GM21619 (cell line): ENCODE data around the gene RASSF4.

ENCODE experiments used
- ATAC-seq: cut with Tn5 transposase; IDR thresholded peaks from one replicate; pipeline ENCODE4 v1.9.1; 2021; ENCODE audit not compliant: unreplicated experiment

The RASSF4 gene

GRCh38 chr10:44959247-44960087 is at the start of gene RASSF4:
RASSF4 (plus strand) TSS chr10:44959802; CDS start chr10:44970203, 10,401 bp downstream.
- ATAC-seq = peak; percentile 92

DNA sequence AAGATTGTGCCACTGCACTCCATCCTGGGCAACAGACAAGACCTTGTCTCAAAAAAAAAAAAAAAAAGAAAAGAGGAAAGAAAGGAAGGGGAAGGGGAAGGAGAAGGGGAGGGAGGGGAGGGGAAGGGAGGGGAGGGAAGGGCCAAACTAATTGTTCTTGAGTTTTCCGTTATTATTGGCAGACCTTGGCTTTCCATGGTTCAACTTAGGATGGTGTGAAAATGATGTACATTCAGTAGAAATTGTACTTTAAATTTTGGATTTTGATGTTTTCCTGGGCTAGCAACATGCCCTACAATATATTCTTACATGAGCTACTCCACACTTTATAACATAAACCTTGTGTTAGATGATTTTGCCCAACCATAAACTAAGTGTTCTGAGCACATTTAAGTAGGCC is 49.7 kb upstream of the RASSF4 start:
- ATAC-seq = no peak

- ATAC-seq = no peak
Measured at GRCh38 chr10:44910602-44911001, 49.0 kb upstream of the RASSF4 start.

DNA sequence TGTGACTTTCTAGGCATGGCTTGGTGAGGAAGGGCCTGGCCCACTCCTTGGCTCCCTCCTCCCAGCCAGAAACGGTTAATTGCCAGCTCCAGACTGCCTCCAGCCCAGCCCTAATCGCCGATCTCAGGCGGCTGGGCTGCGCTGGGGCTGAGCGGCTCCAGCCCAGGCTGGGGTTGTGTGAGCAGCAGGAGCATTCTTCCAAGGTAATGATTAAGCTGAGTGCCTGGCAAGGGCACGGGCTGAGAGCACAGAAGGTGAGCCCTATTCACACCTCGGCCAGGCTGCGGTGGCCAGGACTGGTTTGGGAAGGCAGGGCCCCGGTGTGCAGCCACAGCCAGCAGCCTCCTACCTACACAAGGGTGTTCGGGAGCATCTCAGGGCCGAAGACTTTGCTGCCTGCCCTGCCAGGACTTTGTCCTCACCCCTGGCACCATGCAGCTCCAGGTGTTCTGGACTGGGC is 48.5 kb upstream of the RASSF4 start, which contains the start of gene TMEM72:
Gene TMEM72, plus strand, starts transcription at position 257 of the 460 bp plus-strand sequence. Its CDS starts 176 bp downstream, at position 433.
- no peak for ATAC-seq

GRCh38 chr10:44911951-44912350 is 47.7 kb upstream of the RASSF4 start:
- no peak for ATAC-seq

- no peak for ATAC-seq
Measured at GRCh38 chr10:44913350-44914081, 46.1 kb upstream of the RASSF4 start.

GRCh38 chr10:44914891-44915290 is 44.7 kb upstream of the RASSF4 start:
- ATAC-seq = no peak

DNA sequence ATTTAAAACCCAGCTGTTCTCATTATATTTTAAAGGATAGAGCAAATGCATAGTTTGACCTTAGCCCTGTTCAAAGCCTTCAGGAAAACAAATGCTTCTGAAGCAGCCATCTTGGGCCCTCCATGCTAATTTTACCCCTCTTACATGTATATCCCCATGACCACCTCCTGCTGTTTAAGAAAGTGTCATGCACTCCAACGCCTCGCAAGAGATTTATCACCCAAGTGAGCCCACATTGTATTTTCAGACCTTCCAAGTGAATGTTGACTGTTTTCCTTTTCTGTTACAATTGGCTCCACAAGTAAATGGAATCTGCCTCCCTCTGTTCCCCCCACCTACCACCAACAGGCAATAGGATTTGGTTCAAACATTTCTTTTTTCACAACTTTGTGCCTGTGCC is 43.2 kb upstream of the RASSF4 start:
- ATAC-seq = no peak

DNA sequence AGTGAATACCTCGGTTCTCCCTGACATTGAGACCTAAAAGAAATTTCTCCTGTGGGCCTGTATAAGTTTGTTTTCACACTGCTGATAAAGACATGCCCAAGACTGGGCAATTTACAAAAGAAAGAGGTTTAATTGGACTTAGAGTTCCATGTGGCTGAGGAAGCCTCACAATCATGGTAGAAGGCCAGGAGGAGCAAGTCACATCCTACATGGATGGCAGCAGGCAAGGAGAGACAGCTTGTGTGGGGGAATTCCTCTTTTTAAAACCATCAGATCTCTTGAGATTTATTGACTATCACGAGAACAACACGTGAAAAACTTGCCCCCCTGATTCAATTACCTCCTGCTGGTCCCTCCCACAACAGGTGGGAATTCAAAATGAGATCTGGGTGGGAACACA is 41.8 kb upstream of the RASSF4 start:
- no peak for ATAC-seq

- ATAC-seq = no peak
Measured at GRCh38 chr10:44920252-44920651, 39.4 kb upstream of the RASSF4 start.

- ATAC-seq = no peak
Measured at GRCh38 chr10:44921061-44921460, 38.5 kb upstream of the RASSF4 start.

- no peak for ATAC-seq
Measured at GRCh38 chr10:44921506-44921905, 38.1 kb upstream of the RASSF4 start.

- ATAC-seq = no peak
Measured at GRCh38 chr10:44922021-44922420, 37.6 kb upstream of the RASSF4 start.

- ATAC-seq = no peak
Measured at GRCh38 chr10:44922796-44923545, 36.6 kb upstream of the RASSF4 start.

DNA sequence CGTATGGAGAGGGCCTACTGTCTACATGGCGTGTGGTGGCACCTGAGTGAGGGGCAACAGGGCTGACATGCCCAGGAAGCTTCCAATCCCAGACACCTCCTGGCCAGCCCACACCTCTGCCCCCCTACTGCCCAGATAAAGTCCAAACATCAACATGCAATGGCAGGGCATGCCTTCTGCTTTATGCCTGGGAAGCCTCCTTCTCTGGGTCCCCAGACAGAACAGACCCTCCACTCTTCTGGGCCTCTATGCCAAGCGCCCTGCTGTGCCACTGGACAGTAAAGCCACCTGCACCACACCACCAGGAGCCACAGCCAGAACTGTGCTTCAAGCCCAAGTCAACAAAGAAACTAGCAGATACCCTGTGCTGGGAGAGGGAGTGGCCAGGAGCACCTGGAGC is 36.0 kb upstream of the RASSF4 start:
- no peak for ATAC-seq

DNA sequence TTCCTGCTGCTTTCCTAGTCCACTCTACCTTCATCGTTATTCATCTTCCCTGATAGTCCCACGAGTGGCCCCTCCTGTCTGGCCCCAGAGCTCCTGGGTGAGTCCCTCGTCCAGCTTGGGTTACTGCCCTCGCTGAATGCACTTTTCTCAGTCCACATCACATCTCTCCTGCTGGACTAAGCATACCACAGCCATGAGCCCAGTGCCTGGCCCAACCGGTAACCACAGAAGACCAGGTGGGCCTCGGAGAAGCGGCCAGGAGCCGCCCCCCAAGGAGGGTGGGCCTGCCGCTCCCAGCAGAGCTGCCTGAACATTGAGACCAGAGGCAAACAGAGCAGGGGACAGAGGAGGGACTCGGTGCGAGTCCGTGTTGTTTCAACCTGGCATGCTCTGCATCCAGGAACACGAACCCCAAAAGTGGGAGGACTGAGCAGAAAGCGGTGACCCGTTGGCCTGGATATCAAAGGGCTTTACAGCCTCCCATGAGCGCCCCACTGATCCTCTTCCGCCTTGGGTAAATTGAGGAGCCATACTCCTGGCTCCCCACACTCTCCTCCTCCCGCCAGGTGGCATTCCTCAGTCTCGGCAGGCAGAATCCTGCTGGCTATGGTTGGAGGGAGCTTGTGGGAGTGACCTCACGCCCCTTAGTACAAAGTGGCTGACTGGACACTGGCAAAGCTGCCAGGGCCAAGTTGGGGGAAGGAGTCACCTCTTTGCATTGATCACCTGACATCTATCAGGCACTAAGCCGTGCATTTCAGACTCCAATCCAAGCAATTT is 35.2 kb upstream of the RASSF4 start:
- ATAC-seq = no peak

- no peak for ATAC-seq
Measured at GRCh38 chr10:44925224-44925623, 34.4 kb upstream of the RASSF4 start.

DNA sequence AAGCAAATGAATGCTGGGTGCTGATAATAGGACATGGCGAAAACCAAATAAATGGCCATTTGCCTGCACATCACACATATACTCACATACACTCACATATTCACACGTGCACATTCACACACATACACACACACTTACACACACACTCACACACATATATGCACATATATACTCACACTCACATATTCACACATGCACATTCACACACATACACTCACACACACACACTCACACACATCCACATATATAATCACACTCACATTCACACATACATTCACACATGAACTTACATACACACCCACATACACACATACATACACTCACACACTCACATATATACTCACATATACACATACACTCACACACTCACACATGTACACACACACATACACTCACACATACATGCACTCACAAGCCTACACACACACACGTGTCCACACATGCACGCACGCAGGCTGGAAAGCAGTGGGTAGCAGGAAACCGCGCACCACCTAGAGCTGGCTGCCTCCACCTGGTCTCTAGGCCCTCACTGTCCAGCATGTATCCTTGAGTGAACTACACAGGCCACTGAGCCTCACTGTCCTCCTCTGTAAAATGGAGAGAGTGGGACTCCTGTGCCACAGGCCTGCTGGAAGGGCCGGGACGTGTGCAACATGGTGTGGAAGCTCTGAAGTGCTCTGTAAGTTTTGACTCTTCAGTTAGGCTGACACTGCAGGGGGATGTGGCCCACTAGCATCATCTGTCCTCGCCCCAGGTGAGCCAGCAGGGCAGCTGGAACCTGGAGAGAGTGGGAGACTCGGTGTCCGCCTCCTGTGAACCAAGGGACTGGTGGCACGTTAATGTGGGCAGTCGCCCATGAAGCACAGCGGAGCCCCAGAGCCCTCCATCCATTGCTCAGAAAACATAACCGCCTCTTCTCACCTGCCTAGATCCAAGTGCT is 33.5 kb upstream of the RASSF4 start:
- no peak for ATAC-seq

DNA sequence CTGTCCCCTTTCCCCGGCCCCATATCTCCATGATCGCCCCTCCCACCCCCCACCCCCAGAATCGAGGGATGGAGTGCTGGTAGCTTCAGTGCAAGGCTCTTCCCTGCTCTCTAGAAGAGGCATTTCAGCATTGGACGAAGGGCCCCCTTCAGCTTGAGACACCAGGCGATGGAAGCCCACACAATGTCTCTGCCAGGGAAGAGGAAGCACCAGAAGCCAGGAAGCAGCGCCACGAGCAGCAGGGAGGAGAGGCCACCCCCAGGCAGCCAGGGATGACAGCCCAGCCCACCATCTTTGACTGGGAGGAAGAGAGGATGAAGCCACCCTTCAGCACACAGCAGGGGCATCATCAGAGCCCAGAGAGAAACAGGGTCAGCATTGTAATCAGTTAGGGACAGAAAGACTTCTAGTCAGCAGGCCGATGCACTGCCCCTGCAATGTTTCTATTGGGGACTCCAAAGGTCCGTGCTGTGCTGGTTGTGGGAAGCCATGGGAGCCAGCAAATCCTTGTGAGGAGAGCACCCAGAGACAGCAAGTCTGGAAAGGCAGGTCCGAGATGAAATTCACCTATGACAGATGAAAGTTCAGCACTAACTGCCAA is 32.8 kb upstream of the RASSF4 start:
- no peak for ATAC-seq
